ENCODE data around the gene CARD14.

DNA sequence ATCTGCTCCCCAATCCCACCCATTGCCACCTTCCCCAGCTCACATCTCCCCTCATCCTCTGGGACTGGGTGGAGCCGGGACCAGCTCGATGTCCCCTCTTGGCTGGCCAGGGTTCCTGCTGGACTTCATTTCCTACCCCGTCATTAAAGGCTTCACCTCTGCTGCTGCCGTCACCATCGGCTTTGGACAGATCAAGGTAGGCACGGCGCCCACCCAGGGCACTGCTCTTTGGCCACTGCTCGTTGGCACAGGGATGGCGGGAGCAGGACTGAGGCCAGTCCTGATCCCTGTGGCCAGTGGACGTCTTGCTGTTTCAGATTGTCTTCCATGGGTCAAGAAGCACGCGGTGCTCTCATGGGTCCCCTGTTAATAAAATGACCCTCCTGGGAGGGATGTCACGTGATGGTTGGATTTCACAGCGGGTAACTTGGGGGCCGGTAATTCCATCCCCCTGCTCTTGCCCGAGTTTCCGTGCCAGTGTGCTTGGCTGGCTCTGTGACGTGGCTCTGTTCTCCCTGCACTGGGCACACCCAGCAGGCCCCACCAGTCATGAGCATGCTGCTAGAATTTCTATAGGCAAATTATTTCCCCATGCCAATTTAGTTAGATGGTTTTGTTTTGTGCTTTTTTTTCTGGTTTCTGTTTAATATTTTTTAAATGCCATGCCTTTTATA, 53.4 kb downstream of the CARD14 start:
- TF ChIP-seq POLR2A (IDR thresholded peaks at IDR 0.05; ENCODE audit: low read depth, low read length): no peak
- no peak for TF ChIP-seq POLR2AphosphoS5 (IDR thresholded peaks at IDR 0.05; ENCODE audit: low read depth, low read length)
- no peak for TF ChIP-seq TAF1 (IDR thresholded peaks at IDR 0.05; ENCODE audit: borderline replicate concordance, low read depth, low read length)
